ENCODE results near the gene MEF2C. TPM values are rescaled to one million over a fixed set of nuclear protein-coding genes. Genes with fewer than 3 reads are reported as not detected.

MEF2C gene
- total and polyA plus RNA-seq, 2 donors (not counting 1 experiment from before 2014, with no cell fraction given), result 12.2 to 15.7 TPM

GRCh38 chr5:88808153-88808552, 74.8 kb downstream of the MEF2C start:
- DNase-seq (ENCODE audit: low read depth in 2 of 2), result no peak
- H3K27me3 ChIP-seq (ENCODE audit: control insufficient read depth, insufficient read depth, low read length), result no peaks in the 10 kb centered on the region
- TF ChIP-seq EZH2 (IDR thresholded peaks at IDR 0.05; ENCODE audit: low read length, missing control alignments), result no peak
- no peak for TF ChIP-seq CTCF (conservative IDR thresholded peaks at IDR 0.05 in 1 of 2, IDR thresholded peaks at IDR 0.05 in 1 of 2; ENCODE audit: low read depth in 1 of 2, low read length in 2 of 2)
- H3K4me3 ChIP-seq (replicated peaks in 1 of 4; ENCODE audit: control extremely low read depth in 1 of 4, insufficient read depth in 1 of 4, low read depth in 3 of 4, low read length in 4 of 4), result no peak overlapping the region
- no peaks in the 10 kb centered on the region for H3K4me1 ChIP-seq (ENCODE audit: control insufficient read depth, extremely low read depth, insufficient read depth, low read length)
- no peaks in the 10 kb centered on the region for H4K20me1 ChIP-seq (ENCODE audit: control insufficient read depth, extremely low read depth, insufficient read depth, low read length)
- H3K4me2 ChIP-seq (ENCODE audit: extremely low read depth, insufficient read depth, low read length), result no peak overlapping the region
- no peak overlapping the region for H3K27ac ChIP-seq (ENCODE audit: insufficient read depth, low read length)
- H3K9ac ChIP-seq (ENCODE audit: insufficient read depth, low read length), result no peak overlapping the region
- H3K36me3 ChIP-seq (ENCODE audit: control insufficient read depth, insufficient read depth, low read length), result no peaks in the 10 kb centered on the region
- H2AFZ ChIP-seq (ENCODE audit: low read length), result no peak overlapping the region
- H3K9me3 ChIP-seq (ENCODE audit: control insufficient read depth, insufficient read depth, low read depth, low read length), result no peaks in the 10 kb centered on the region
- H3K79me2 ChIP-seq (ENCODE audit: control insufficient read depth, insufficient read depth, low read length), result no peaks in the 10 kb centered on the region

- H3K36me3 ChIP-seq (ENCODE audit: control insufficient read depth, insufficient read depth, low read length), result no peaks in the 10 kb centered on the region
- no peak overlapping the region for H3K27ac ChIP-seq (ENCODE audit: insufficient read depth, low read length)
- H3K79me2 ChIP-seq (ENCODE audit: control insufficient read depth, insufficient read depth, low read length), result no peaks in the 10 kb centered on the region
- TF ChIP-seq CTCF (conservative IDR thresholded peaks at IDR 0.05 in 1 of 2, IDR thresholded peaks at IDR 0.05 in 1 of 2; ENCODE audit: low read depth in 1 of 2, low read length in 2 of 2) (no peak), EZH2 (IDR thresholded peaks at IDR 0.05; ENCODE audit: low read length, missing control alignments) (no peak)
- no peak for DNase-seq (ENCODE audit: low read depth in 2 of 2)
- H3K4me3 ChIP-seq (replicated peaks in 1 of 4; ENCODE audit: control extremely low read depth in 1 of 4, insufficient read depth in 1 of 4, low read depth in 3 of 4, low read length in 4 of 4), result no peak overlapping the region
- no peak overlapping the region for H2AFZ ChIP-seq (ENCODE audit: low read length)
- H3K9ac ChIP-seq (ENCODE audit: insufficient read depth, low read length), result no peak overlapping the region
- no peaks in the 10 kb centered on the region for H3K9me3 ChIP-seq (ENCODE audit: control insufficient read depth, insufficient read depth, low read depth, low read length)
- no peaks in the 10 kb centered on the region for H3K27me3 ChIP-seq (ENCODE audit: control insufficient read depth, insufficient read depth, low read length)
- H4K20me1 ChIP-seq (ENCODE audit: control insufficient read depth, extremely low read depth, insufficient read depth, low read length), result no peaks in the 10 kb centered on the region
- no peak overlapping the region for H3K4me2 ChIP-seq (ENCODE audit: extremely low read depth, insufficient read depth, low read length)
- no peaks in the 10 kb centered on the region for H3K4me1 ChIP-seq (ENCODE audit: control insufficient read depth, extremely low read depth, insufficient read depth, low read length)
These were observed 75.7 kb downstream of the MEF2C start for GRCh38 chr5:88807327-88807726.

GRCh38 chr5:88806338-88806737, 76.6 kb downstream of the MEF2C start:
- H3K27ac ChIP-seq (ENCODE audit: insufficient read depth, low read length), result no peak overlapping the region
- H3K79me2 ChIP-seq (ENCODE audit: control insufficient read depth, insufficient read depth, low read length), result no peaks in the 10 kb centered on the region
- H3K4me3 ChIP-seq (replicated peaks in 1 of 4; ENCODE audit: control extremely low read depth in 1 of 4, insufficient read depth in 1 of 4, low read depth in 3 of 4, low read length in 4 of 4), result no peak overlapping the region
- H3K27me3 ChIP-seq (ENCODE audit: control insufficient read depth, insufficient read depth, low read length), result no peaks in the 10 kb centered on the region
- H4K20me1 ChIP-seq (ENCODE audit: control insufficient read depth, extremely low read depth, insufficient read depth, low read length), result no peaks in the 10 kb centered on the region
- H3K36me3 ChIP-seq (ENCODE audit: control insufficient read depth, insufficient read depth, low read length), result no peaks in the 10 kb centered on the region
- DNase-seq (ENCODE audit: low read depth in 2 of 2), result no peak
- H3K4me2 ChIP-seq (ENCODE audit: extremely low read depth, insufficient read depth, low read length), result no peak overlapping the region
- H3K9ac ChIP-seq (ENCODE audit: insufficient read depth, low read length), result no peak overlapping the region
- H2AFZ ChIP-seq (ENCODE audit: low read length), result no peak overlapping the region
- H3K4me1 ChIP-seq (ENCODE audit: control insufficient read depth, extremely low read depth, insufficient read depth, low read length), result no peaks in the 10 kb centered on the region
- TF ChIP-seq CTCF (conservative IDR thresholded peaks at IDR 0.05 in 1 of 2, IDR thresholded peaks at IDR 0.05 in 1 of 2; ENCODE audit: low read depth in 1 of 2, low read length in 2 of 2) (no peak), EZH2 (IDR thresholded peaks at IDR 0.05; ENCODE audit: low read length, missing control alignments) (no peak)
- H3K9me3 ChIP-seq (ENCODE audit: control insufficient read depth, insufficient read depth, low read depth, low read length), result no peaks in the 10 kb centered on the region
